ENCODE data around the gene APPL1. TPM values are rescaled to one million over a fixed set of nuclear protein-coding genes. Genes with fewer than 3 reads are reported as not detected.

Gene APPL1
- total RNA-seq, 1 experiment from 2014 or later: 35.4 TPM

GRCh38 chr3:57287205-57287604, 59.7 kb downstream of the APPL1 start:
- no peak for DNase-seq (ENCODE audit: unreplicated experiment)
- TF ChIP-seq CTCF (IDR thresholded peaks at IDR 0.05; ENCODE audit: unreplicated experiment): no peak
- H3K4me1 Mint-ChIP-seq (ENCODE audit: insufficient read depth, unreplicated experiment): no peaks in the 10 kb centered on the region
- no TSS peak for BruUV-seq (replicated peaks)
- H3K9me3 Mint-ChIP-seq (ENCODE audit: unreplicated experiment): no peaks in the 10 kb centered on the region
- H3K4me3 Mint-ChIP-seq (ENCODE audit: unreplicated experiment): no peak overlapping the region
- no peak overlapping the region for H3K27ac Mint-ChIP-seq (ENCODE audit: low read depth, unreplicated experiment)
- intact Hi-C loops (cut with micrococcal nuclease): no loop called here
- H3K36me3 Mint-ChIP-seq (ENCODE audit: insufficient read depth, unreplicated experiment): no peaks in the 10 kb centered on the region
- no peaks in the 10 kb centered on the region for H3K27me3 Mint-ChIP-seq (ENCODE audit: insufficient read depth, unreplicated experiment)
- CTCF ChIA-PET: interaction anchor here (0.6 kb wide), 1 partner anchor 223 kb away, joined by 3 read pairs; no protein-coding TSS in a partner anchor
- POLR2A ChIA-PET: interaction anchor here (1.0 to 1.1 kb wide), 2 partner anchors 13 to 280 kb away, joined by 3 read pairs; no protein-coding TSS in a partner anchor

GRCh38 chr3:57288403-57288802, 60.9 kb downstream of the APPL1 start:
- ChIA-PET POLR2A (interaction anchor here (1.1 kb wide), 1 partner anchor 12 kb away, joined by 3 read pairs; no protein-coding TSS in a partner anchor), CTCF (no interaction called here)
- Mint-ChIP-seq H3K4me3 (ENCODE audit: unreplicated experiment) (no peak overlapping the region), H3K27ac (ENCODE audit: low read depth, unreplicated experiment) (no peak overlapping the region), H3K27me3 (ENCODE audit: insufficient read depth, unreplicated experiment) (no peaks in the 10 kb centered on the region), H3K9me3 (ENCODE audit: unreplicated experiment) (no peaks in the 10 kb centered on the region), H3K4me1 (ENCODE audit: insufficient read depth, unreplicated experiment) (no peaks in the 10 kb centered on the region), H3K36me3 (ENCODE audit: insufficient read depth, unreplicated experiment) (no peaks in the 10 kb centered on the region)
- DNase-seq (ENCODE audit: unreplicated experiment): no peak
- TF ChIP-seq CTCF (IDR thresholded peaks at IDR 0.05; ENCODE audit: unreplicated experiment): no peak
- intact Hi-C loops (cut with micrococcal nuclease): no loop called here
- no TSS peak for BruUV-seq (replicated peaks)

DNA sequence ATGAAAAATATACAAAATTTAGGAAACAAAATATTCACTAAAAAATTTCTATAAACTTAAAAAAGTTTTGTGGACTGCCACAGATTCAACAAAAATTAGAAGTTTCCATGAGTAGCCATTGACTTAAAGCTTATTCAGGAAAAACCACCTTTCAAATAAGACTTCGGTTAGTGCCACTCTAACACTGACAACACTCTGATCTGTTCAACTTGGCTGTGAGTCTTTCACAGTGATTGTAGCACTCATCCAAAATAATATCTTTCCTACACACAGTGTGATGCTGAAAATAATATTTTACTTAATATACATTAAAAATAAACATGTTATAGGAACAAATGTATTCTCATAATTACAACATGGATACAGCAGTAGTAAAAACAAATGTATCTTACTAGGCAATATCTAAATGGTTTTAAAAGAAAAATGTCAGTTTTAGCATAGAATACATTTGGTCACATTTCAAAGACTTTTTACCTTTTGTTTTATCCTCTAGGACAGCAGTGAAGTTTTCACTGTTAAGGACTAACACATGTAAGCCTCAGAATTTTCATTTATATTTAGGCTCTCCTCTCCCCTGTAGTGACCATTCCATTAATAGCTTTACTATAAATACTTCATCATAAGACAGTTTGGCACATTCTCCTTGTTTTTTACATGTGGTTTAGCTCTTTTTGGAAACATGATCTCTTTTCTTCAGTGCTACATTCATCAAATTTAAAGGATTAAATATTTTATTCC, 64.8 kb downstream of the APPL1 start, which contains the start of gene ASB14:
TSS of gene ASB14 (minus strand) at position 527 of the 738 bp plus-strand sequence. CDS start 652 bp downstream, outside the sequence.
- Mint-ChIP-seq H3K36me3 (ENCODE audit: insufficient read depth, unreplicated experiment) (no peaks in the 10 kb centered on the region), H3K27me3 (ENCODE audit: insufficient read depth, unreplicated experiment) (no peaks in the 10 kb centered on the region), H3K27ac (ENCODE audit: low read depth, unreplicated experiment) (no peak within 1 kb of the TSS), H3K9me3 (ENCODE audit: unreplicated experiment) (no peaks in the 10 kb centered on the region), H3K4me1 (ENCODE audit: insufficient read depth, unreplicated experiment) (no peaks in the 10 kb centered on the region), H3K4me3 (ENCODE audit: unreplicated experiment) (no peak within 1 kb of the TSS)
- POLR2A ChIA-PET: interaction anchor here (0.9 kb wide), 1 partner anchor 10 kb away, joined by 5 read pairs; no protein-coding TSS in a partner anchor
- no TSS peak for BruUV-seq (replicated peaks)
- CTCF ChIA-PET: no interaction called here
- intact Hi-C loops (cut with micrococcal nuclease): no loop called here
- DNase-seq (ENCODE audit: unreplicated experiment): no peak
- no peak for TF ChIP-seq CTCF (IDR thresholded peaks at IDR 0.05; ENCODE audit: unreplicated experiment)

- no peak overlapping the region for H3K4me3 Mint-ChIP-seq (ENCODE audit: unreplicated experiment)
- H3K27me3 Mint-ChIP-seq (ENCODE audit: insufficient read depth, unreplicated experiment): no peaks in the 10 kb centered on the region
- intact Hi-C loops (cut with micrococcal nuclease): no loop called here
- DNase-seq (ENCODE audit: unreplicated experiment): no peak
- BruUV-seq (replicated peaks): no TSS peak
- CTCF ChIA-PET: no interaction called here
- no peak for TF ChIP-seq CTCF (IDR thresholded peaks at IDR 0.05; ENCODE audit: unreplicated experiment)
- H3K36me3 Mint-ChIP-seq (ENCODE audit: insufficient read depth, unreplicated experiment): no peaks in the 10 kb centered on the region
- peaks cover 4% of the 10 kb centered on the region for H3K4me1 Mint-ChIP-seq (ENCODE audit: insufficient read depth, unreplicated experiment)
- POLR2A ChIA-PET: interaction anchor here (0.7 kb wide), 2 partner anchors 8 to 29 kb away, joined by 3 to 4 read pairs; no protein-coding TSS in a partner anchor
- no peaks in the 10 kb centered on the region for H3K9me3 Mint-ChIP-seq (ENCODE audit: unreplicated experiment)
- no peak overlapping the region for H3K27ac Mint-ChIP-seq (ENCODE audit: low read depth, unreplicated experiment)
These were observed 65.5 kb downstream of the APPL1 start for GRCh38 chr3:57292897-57293526.
